Frontal cortex (tissue), 4 donors: ENCODE results near the gene RGS9. TPM values are rescaled to one million over a fixed set of nuclear protein-coding genes. Genes with fewer than 3 reads are reported as not detected.
"Not testable (repeated sequence)": the region's sequence is repeated elsewhere in the genome, so short reads cannot be mapped to it uniquely, and the experiment has no call there.

ENCODE experiments used
- DNase-seq, 2 donors: peaks; one replicate each; pipeline ENCODE4 v3.0.0; 2012; ENCODE audit warnings: low spot score in 2 of 2
- FAIRE-seq: peaks from 2 replicates; lab custom pipeline; 2012; peaks lifted over from hg19 to GRCh38; lab: Jason Lieb, UNC
- total RNA-seq: library from RNA; depleted of rRNA; stranded (reverse); fragments of >200 nt; gene quantifications from one replicate; pipeline ENCODE4 v1.2.3, GENCODE V29; 2014
- donor health status: control.
- donor health status: control.
- donor health status: control.

Gene RGS9
- total RNA-seq, 1 donor from 2014 or later: 15.1 TPM

DNA sequence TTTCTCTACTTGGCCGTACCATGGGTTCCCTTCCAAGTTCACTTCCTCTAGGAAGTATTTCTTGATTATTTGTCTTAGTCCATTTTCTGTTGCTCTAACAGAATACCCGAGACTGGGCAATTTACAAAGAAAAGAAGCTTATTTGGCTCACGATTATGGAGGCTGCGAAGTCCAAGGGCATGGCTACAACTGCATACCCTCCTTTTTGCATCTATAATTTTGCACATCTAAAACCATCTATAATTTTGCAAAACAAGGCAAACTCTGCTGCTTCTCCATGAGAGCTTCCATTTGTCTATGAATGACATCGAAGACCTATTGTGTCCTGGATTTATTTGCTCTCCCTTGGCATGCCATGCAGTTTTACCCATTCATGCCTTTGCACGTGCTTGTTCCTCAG lies 27.6 kb upstream of the RGS9 start:
- DNase-seq (no peak), FAIRE-seq (no peak)

DNA sequence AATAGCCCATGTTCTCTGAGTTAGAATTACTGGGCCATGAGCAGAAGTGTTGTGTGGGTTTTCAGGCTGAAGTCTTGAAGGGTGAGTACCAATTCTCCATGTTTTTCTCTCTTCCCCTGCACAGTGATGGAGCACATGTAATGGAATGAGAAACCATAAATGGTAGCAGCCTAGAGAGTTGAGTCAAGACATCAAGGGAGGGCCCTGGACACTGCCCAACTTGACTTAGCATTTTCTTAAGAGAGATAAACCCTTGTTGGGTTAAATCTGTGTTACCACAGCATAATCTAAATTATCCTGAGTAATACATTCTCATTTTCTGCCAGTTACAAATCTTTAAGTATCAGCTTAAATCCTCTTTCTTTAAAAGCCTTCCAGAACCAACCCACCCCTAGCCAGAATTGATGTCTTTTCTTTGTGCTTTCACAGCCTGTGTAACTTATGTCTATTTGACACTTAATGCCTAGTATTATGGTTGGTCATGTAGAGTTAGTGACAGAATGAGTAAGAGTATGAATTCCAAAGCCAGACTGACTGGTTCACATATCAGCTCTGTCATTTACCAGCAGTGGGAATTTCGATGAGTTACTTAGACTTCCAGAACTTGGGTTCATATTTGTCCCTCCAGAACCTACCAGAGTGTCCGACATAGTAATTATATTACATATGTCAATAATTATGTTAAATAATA lies 27.0 kb upstream of the RGS9 start:
- DNase-seq (no peak), FAIRE-seq (no peak)

DNA sequence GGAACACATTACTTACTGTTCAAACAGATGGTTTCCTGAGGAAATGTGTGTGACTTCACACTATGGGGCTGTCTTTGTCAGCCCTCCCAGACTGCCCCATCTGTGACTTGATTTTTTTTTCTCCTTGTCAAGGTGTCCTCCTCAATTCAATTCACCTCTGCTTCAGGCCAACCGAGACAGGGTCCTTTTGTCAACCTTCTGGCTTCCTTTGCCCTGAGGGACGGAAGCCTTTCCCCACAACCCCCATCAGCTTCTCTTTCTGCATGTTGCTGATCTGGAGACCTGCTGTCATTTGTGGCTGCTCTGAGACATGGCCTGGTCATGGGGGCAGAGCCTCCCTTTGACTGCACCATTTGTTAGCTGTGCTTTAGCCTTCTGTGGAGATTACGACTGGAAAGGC lies 21.3 kb upstream of the RGS9 start:
- no peak for DNase-seq
- no peak for FAIRE-seq

DNA sequence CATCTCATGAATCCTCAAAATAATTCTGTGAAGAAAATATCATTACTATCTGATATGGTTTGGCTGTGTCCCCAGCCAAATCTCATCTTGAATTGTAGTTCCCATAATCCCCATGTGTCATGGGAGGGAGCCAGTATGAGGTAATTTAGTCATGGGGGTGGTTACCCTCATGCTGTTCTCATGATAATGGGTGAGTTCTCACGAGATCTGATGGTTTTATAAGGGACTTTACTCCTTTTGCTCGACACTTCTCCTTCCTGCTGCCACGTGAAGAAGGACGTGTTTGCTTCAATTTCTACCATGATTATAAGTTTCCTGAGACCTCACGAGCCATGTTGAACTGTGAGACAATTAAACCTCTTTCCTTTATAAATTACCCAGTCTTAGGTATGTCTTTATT lies 20.7 kb upstream of the RGS9 start:
- FAIRE-seq, DNase-seq: not testable (repeated sequence)

DNA sequence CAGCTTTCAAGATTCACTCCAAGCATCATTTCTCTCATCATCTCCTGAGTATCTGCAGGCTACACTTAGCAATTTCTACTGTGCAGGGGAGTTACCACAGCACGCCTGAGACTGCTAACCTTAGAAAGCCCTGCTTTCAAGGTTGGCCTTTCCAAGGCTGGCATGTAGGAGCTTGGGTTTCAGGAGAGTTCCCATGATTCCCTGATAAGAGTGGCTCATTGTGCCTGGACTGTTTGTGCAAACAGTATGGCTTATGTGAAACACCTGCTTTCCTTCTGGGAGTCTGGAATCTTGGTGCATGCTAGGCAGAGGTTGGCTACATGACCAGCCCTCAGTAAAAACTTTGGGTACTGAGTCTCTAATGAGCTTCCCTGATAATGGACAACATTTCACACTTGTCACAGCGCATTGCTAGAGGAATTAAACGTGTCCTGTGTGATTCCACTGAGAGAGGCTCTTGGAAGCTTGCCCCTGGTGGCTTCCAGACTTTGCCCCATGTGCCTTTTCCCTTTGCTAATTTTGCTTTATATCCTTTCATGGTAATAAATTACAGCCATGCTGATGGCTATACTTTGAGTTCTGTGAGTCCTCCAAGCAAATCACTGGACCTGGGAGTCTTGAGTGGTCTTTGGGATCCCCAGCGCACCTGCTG lies 19.7 kb upstream of the RGS9 start:
- FAIRE-seq (no peak), DNase-seq (no peak)

DNA sequence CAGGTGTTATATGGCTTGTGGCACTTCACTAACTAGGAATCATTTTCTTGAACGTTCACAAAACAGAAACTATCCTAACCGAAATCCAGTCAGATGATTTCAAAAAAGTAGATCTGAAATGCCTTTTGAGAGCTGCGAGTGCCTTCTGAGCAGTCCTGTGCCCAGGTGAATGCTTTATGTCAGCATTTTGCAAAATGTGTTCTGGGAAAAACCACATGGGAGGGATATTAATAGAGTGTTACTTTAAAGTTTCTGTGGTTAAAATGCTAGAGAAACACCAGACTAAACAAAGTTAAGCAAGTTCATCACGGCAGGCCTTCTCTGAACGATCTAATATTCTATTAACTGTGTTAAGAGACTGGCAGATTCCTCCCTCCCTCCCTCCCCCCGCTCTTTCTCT lies 15.8 kb upstream of the RGS9 start:
- FAIRE-seq (no peak), DNase-seq (no peak)

DNA sequence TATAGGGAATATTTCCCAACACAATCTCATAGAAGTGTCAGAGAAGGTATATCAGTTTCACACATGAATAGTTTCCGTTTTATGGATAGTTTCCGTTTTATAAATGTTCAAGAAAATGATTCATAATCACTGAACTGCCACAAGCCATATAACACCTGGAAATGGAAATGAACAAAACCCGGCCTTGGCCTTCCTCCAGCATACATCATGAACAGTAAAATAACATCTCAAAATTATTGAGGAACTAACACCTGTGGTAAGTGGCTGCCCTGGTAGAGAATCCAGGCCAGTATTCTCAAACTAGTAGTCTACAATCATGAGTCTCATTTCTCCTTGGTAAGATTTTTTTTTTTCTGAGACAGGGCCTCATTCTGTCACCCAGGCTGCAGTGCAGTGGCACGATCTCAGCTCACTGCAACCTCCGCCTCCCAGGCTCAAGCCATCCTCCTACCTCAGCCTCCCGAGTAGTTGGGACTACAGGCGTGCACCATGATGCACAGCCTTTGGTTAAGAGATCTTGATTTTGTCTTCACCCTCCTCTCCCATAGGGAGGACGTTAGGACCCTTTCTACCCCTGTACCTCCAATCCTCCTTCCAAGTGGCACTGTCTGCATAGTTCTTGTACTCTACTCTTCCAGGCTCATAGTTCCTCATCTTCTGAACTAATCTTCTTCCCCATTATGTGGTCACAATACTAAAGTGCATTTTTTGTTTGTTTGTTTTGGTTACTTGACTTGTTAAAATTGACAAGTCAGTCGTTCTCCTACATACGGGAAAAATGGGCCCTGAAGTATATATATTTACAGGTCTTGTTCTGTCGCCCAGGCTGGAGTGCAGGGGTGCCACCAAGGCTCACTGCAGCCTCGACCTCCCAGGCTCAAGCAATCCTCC lies 15.0 kb upstream of the RGS9 start:
- DNase-seq (no peak), FAIRE-seq (no peak)

DNA sequence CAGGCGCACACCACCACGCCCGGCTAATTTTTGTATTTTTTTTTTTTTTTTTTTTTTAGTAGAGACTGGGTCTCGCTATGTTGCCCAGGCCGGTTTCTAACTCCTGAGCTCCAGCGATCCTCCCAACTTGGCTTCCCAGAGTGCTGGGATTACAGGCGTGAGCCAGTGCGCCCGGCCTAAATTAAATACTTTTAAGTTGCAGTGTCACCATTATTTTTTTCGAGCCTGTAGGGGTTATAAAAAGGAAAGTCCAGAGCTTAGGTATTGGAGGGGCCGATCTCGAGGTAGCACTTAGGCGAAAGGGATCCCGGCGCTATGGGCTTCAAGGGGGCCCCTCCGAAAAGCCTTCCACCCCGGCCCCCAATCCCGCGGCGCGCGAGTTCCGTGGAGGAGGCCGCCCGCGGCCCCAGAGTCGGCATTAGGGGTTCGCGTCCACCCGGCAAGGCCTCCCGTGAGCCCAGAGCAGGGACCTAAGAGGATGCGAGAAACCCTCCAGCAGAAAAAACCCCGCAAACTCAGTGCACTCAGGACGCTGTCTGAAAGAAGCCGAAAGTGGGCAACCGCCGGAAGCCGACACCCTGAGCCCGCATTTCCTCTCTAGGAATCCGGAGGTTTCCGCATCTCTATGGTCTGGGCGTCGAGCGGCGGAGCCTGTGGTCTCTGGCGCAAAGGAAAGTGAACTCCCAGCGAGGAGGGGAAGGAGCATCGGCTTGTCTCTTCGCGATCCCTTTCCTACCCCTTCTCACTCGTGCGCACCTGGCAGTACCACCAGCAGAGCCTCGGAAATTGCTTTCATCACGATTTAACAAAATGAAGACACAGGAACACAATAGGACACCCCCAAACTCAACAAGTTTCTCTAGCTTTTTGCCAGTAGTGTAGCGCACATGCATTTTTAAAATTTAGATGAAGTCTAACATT lies 14.1 kb upstream of the RGS9 start:
- FAIRE-seq (no peak), DNase-seq (peak; percentile 75 to 81)

DNA sequence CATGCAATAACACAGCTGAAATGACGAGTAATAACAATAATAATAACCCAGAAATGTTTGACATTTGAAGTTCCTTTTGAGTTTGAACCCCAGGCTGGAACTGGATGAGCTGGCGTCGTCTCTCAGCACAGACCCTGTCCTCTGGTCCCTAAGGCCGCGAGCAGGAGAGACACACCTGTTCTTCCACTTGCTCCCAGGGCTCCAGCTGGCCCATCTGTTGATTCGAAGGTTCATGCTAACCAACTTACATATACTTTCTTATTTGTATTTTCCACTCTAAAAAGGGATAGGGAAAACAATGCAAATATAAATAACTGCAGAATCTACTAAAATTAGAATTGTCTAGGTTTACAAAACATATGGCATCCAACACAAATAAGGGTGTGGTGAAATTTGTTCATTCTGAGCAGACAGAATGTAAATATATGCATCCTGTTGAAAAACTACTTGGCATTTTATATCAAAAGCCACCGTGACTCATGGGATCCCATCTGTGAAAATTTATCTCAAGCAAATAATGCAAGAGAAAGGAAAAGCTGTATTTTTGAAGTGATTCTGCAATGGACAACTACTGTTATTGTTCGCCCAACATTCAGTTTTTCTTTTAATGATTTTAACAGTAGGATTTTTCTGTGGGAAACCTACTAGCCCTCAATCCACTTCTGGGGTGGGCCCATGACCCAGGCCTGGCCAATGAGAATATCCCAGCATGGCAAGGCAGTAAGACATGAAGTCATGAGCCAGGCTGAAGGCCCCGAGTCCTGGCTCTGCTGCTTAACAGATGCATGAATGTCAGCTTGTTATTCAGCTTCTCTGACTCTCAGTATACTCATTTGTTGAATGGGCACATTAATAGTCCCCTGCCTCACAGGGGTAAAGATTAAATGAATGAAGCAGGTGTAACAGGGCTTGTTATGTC lies 13.2 kb upstream of the RGS9 start:
- FAIRE-seq (no peak), DNase-seq (no peak)

DNA sequence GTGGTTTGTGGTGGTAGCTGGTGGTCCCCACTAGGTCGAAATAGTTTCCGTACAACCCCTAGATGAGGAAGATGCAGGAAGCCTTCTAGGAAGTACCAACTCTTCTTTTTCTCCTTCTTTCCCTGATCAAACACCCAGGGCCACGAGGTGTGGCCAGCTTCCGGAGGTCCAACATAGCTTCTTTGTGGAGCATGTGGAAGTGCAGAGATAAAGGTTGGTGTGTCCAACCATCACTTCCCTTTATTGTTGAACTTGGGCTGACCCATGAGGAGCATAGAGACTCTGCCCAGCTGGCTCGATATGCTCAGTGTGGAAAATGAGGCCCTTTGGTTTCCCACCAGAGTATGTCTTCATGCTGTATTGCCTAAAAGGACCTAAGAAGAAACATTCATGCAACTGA lies 6.3 kb upstream of the RGS9 start:
- DNase-seq (no peak), FAIRE-seq (no peak)

DNA sequence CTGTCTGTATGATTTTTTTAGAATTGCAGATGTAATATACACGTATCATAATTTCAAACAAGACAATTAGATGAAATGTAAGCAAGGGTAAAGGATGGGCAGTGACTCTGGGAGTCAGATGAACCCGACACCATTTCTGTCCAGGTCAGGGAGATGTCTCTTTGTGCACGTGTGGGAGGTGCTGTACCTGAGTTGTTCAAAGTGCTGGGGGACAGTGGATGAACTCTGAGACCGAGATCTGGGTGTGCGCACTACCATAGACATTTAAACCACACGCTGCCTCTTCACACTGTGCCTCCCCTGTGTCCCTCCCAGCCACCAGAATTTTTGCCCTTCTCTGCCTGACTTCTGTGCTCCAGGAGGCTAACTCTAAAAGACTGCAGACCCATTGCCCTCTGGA lies 5.9 kb upstream of the RGS9 start:
- no peak for FAIRE-seq
- no peak for DNase-seq

DNA sequence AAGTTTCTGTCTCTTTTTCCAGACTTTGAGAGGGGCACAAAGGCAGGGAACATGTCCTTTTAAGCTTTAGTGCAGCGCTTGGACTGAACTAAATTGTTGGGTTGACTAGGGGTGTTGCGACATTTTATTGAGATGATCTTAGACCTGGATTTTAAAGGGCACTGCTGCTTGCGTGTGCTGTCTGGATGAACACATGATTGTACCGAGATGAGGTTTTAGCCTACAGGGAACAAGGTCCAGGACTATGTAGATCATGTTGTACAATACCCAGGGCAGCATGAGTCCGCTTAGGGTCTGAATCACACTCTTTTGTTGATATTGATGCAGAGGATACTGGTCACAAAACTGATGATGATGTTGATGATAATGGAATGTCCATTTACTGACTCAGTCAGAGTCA lies 5.2 kb upstream of the RGS9 start:
- no peak for DNase-seq
- FAIRE-seq: no peak

DNA sequence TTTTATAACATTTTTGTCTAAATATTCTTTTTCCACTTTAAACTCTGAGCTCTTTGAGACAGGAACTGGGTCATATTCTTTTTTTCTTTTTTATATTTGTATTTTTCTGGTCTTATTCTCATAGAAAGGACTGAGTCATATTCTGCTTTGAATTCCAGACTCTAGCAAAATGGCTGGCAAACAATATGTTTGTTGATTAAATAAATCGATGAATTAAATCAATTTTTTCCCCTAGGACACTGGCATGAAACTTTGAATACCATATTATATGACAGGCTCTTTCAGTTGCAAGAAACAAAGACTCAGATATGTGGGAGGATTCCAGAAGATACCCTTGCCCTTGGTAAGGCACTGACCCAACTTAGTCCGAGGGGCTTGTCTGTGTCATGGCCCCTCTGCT lies 3.1 kb upstream of the RGS9 start:
- no peak for FAIRE-seq
- DNase-seq: no peak

DNA sequence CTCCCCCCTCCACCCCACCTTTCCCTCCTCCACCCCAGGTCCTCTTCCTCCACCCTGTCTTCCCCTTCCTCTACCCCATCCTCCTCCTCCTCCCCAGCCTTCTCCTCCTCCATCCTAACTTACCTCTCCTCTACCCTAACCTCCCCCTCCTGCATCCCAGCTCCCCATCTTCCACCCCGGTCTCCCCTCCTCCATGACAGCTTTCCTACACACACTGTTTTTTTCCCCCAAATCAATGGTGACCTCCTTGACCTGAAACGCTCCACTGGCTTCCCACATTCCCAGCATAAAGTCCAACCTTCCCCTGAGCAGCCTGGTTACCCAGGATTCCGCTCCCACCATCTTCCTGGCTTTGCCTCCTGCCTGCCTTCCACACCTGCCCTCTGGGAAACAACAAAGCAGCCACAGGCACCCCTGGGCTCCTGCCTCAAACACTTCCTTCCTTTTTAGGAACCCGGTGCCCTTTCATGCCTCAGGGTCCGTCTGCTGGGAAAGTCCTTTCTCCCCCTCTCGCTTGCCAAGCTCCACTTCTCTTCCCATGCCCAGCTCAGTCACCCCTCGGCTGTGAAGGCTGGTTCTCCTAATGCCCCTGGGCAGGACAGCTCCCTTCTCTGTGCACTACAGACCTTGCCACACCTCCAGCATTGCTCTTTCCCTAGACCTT lies 2.1 kb downstream of the RGS9 start:
- no peak for DNase-seq
- FAIRE-seq: no peak

DNA sequence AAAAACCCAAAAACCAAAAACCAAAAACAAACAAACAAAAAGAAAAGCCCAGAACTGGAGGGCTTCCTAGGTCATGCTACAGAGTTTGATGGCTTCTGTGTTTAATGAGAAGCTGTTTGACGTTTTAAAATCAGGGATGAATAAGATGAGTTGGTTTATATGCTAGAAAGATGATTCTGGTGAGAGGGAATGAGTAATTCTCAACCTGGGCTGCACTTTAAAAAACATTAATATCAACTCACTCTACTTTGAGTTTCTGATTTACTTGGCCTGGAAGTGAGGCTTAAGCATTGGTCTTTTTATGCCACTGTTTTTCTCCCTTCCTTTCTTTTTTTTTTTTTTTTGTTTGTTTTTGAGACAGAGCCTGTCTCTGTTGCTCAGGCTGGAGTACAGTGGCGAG lies 5.1 kb downstream of the RGS9 start:
- FAIRE-seq (no peak), DNase-seq (no peak)

DNA sequence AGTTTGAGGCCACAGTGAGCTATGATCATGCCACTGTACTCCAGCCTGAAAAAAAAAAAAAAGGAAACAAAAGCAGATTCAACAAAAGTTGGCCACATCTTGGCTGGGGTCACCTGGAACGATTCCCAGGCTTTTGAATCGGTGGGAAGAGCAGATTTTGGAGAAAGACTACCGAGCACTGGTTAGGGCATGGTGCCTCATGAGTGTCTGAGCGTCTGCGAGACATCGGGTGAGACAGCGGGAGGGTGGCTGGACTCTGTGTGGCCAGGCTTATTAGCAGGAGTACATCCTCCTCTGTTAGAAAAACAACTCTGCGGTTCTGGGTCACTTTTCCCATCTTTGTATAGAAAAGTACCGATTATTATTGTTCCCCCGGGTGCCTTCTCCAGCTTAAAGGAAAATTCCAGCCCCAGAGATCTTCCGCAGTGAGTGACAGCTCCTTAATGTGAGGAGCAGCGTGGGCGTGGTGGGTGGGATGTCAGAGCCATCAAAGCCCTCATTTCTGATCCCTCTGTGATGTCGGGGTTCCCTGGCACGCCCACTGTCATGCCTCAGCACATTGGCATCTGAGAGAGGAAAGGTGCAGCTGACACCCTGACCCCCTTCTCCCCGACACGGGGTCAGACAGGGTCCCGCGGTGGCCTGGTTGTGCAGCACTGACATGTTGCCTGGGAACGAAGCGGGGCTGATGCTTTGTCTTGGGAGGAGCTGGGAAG lies 6.9 kb downstream of the RGS9 start:
- no peak for DNase-seq
- FAIRE-seq: no peak

DNA sequence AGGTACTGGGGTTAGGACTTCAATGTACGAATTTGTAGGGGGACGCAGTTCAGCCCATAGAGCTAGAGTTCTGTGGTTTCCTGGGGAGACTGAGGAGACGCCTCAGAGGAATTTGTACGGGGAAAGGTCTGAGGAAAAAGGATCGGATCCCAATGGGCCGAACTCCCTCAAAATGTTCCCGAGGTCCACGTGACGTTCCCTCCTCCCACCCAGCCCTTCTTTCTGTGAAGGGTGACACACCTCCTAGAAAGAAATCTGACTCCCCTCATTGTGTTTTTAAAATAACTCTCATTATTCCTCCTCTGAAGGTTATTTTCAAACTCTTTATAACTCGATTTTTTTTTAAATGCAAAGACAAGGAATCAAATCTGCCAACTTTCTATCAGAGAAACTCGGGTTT lies 8.6 kb downstream of the RGS9 start:
- FAIRE-seq: no peak
- DNase-seq: no peak

DNA sequence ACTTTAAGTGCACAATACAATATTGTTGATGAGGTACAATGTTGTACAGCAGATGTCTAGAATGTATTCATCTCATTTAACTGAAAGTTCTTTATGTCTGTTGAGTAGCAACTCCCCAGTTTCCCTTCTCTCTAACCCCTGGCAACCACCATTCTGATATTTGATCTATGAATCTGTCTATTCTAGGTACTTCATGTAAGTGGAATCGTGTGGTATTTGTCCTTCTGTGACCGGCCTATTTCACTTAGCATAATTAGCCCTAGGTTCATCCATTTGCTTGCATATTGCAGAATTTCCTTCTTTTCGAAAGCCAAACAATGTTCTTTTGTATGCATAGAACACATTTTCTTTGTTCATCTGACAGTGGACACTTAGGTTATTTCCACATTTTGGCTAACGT lies 10.8 kb downstream of the RGS9 start:
- FAIRE-seq (no peak), DNase-seq (no peak)
